Central memory CD8-positive, alpha-beta T cell (primary cell): ENCODE measurements around the gene POLR1D.

Source experiments
- ATAC-seq: fragments of 150-1000 bp; cut with Tn5 transposase; replicated peaks from 2 replicates; pipeline ENCODE4 v1.10.0; 2022; ENCODE audit warnings: mild to moderate bottlenecking, moderate FRiP score, moderate number of reproducible peaks; ENCODE audit not compliant: poor library complexity, severe bottlenecking; ENCODE audit errors: extremely low read depth
- DNase-seq, 2 donors: peaks; one replicate each; pipeline ENCODE4 v3.0.0; 2021; ENCODE audit warnings: low spot score in 2 of 2
- H3K27ac Mint-ChIP-seq: one replicate; pipeline ENCODE4 v1.8.0; 2022; ENCODE audit warnings: low read depth, mild to moderate bottlenecking, moderate library complexity, mixed read lengths
- H3K27me3 Mint-ChIP-seq: one replicate; pipeline ENCODE4 v1.8.0; 2022; ENCODE audit warnings: mixed read lengths
- H3K36me3 Mint-ChIP-seq: one replicate; pipeline ENCODE4 v1.8.0; 2022; ENCODE audit warnings: mild to moderate bottlenecking, moderate library complexity, mixed read lengths; ENCODE audit not compliant: insufficient read depth
- H3K4me1 Mint-ChIP-seq: one replicate; pipeline ENCODE4 v1.8.0; 2022; ENCODE audit warnings: mixed read lengths
- H3K4me3 Mint-ChIP-seq: one replicate; pipeline ENCODE4 v1.8.0; 2022; ENCODE audit warnings: mild to moderate bottlenecking, moderate library complexity, mixed read lengths
- H3K9me3 Mint-ChIP-seq: one replicate; pipeline ENCODE4 v1.8.0; 2022; ENCODE audit warnings: mixed read lengths

POLR1D gene

GRCh38 chr13:27599096-27599495 lies 22.6 kb upstream of the POLR1D start:
- Mint-ChIP-seq H3K36me3 (no peaks in the 10 kb centered on the region), H3K27ac (no peak overlapping the region), H3K9me3 (no peaks in the 10 kb centered on the region), H3K4me3 (no peak overlapping the region), H3K27me3 (no peaks in the 10 kb centered on the region), H3K4me1 (peaks cover 10% of the 10 kb centered on the region)
- DNase-seq (no peak), ATAC-seq (no peak)

- no peak for ATAC-seq
Measured at GRCh38 chr13:27599845-27600553, 21.7 kb upstream of the POLR1D start.

DNA sequence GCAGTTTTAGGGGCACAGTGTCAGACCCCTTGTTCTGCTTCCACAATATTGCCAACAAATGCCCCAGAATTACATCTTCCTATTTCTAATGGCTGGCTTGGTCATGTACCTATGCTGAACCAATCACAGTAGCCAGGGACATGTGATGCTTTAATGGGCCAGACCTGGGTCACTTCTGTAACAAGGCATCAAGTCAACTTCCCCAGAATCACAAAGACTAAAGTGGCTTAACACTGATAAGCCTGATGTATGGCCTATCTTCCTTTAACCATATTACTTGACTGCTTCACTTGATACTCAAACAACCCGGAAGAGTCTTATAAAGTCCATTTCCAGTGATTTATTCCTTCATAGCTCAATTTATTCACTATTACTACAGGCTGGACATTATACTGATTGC lies 21.0 kb upstream of the POLR1D start:
- ATAC-seq: no peak
- no peak overlapping the region for H3K27ac Mint-ChIP-seq

More at GRCh38 chr13:27599845-27600553, 21.7 kb upstream of the POLR1D start:
- Mint-ChIP-seq H3K27me3 (no peaks in the 10 kb centered on the region), H3K4me1 (peaks cover 16% of the 10 kb centered on the region), H3K27ac (no peak overlapping the region), H3K9me3 (no peaks in the 10 kb centered on the region), H3K36me3 (no peaks in the 10 kb centered on the region), H3K4me3 (no peak overlapping the region)
- DNase-seq: no peak

DNA sequence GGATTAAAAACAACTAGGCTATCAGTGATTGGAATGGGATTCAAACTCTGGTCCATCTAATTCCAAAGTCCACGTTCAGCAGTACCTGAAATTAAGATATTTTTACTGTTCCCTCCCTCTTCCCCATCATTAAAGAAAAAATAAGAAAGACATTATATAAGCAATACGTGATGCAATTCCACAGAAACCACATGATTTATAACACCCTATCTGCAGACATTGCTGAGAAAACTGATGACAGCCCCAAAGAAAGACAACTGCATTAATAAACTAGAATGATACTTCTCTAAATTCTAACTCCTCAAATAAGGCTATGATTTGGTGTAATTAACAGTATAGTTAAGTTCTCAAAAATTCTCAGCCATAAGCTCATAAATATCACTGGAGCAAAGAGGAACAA lies 20.5 kb upstream of the POLR1D start:
- Mint-ChIP-seq H3K27me3 (no peaks in the 10 kb centered on the region), H3K27ac (no peak overlapping the region), H3K4me3 (no peak overlapping the region), H3K4me1 (peaks cover 18% of the 10 kb centered on the region), H3K36me3 (no peaks in the 10 kb centered on the region), H3K9me3 (no peaks in the 10 kb centered on the region)
- ATAC-seq: no peak
- DNase-seq: no peak

More for the DNA sequence above, 21.0 kb upstream of the POLR1D start:
- Mint-ChIP-seq H3K4me1 (peaks cover 18% of the 10 kb centered on the region), H3K4me3 (no peak overlapping the region), H3K27me3 (no peaks in the 10 kb centered on the region), H3K9me3 (no peaks in the 10 kb centered on the region), H3K36me3 (no peaks in the 10 kb centered on the region)
- DNase-seq: no peak

DNA sequence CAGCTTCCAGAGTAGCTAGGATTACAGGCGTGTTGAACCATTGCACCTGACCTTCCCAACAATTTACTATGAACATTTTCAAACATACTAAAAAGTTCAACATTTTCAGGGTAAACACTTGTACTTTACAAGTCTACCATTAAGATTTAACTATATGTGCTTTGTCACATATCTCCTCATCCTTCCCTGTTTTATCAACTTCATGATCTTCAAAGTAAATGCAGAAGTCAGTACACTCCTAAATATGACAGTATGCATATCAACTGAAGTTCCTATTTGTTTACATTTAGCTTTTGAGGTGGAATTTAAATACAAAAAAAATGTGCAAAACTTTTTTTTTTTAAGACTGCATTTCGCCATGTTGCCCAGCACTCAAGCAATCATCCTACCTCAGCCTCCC lies 19.9 kb upstream of the POLR1D start:
- H3K27me3 Mint-ChIP-seq: no peaks in the 10 kb centered on the region
- no peak overlapping the region for H3K27ac Mint-ChIP-seq
- H3K4me3 Mint-ChIP-seq: no peak overlapping the region

DNA sequence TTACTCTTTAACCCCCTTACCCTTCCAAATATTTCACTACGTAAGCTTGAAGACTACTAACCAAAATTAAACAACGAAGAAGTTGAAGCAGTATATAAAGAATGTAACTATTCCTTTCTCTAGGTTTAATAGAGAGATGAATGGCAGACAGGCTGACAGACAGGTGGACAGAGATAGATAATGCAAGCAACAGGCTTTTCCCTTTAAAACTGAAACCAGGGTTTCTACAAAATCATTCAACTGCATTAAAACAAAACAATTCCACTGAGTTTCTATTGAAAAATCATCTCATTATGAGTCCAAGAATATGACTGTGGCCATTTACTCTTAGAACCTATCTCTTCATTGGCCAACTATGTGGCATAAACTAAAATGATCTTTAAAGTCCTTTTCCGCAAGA lies 16.6 kb upstream of the POLR1D start:
- Mint-ChIP-seq H3K4me1 (peaks cover 30% of the 10 kb centered on the region), H3K27ac (no peak overlapping the region), H3K4me3 (no peak overlapping the region), H3K36me3 (no peaks in the 10 kb centered on the region), H3K27me3 (no peaks in the 10 kb centered on the region), H3K9me3 (no peaks in the 10 kb centered on the region)
- no peak for DNase-seq
- no peak for ATAC-seq

More for the DNA sequence above, 19.9 kb upstream of the POLR1D start:
- DNase-seq (no peak), ATAC-seq (no peak)
- no peaks in the 10 kb centered on the region for H3K9me3 Mint-ChIP-seq
- peaks cover 18% of the 10 kb centered on the region for H3K4me1 Mint-ChIP-seq
- H3K36me3 Mint-ChIP-seq: no peaks in the 10 kb centered on the region

DNA sequence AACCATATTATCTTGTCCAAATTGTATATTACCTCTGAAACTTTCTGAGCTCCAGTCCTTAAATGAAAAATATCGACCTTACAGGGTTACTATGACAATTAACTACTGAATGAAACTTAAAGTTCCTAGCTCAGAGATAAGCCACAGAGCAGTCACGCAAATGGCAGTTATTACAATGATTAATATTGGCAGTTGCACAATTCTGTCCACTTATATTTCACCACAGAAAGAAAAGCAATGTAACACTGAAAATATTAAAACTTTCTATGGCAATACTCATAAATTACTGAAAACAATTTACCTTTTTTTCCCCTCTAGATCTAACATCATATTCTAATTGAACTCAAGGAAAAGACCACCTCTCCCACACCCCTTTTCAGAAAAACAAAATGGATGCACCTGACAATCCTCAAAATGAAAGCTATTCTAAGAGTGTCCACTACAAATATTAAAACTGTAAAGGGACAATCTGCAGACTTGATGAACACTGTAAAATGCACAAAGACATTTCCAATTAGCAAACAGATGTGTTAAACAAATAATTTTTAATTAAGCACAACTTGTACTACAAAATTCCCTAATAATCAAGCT lies 16.0 kb upstream of the POLR1D start:
- no peaks in the 10 kb centered on the region for H3K9me3 Mint-ChIP-seq
- no peak overlapping the region for H3K27ac Mint-ChIP-seq
- no peaks in the 10 kb centered on the region for H3K36me3 Mint-ChIP-seq
- ATAC-seq: no peak
- H3K4me3 Mint-ChIP-seq: no peak overlapping the region
- peaks cover 35% of the 10 kb centered on the region for H3K4me1 Mint-ChIP-seq
- DNase-seq: no peak
- no peaks in the 10 kb centered on the region for H3K27me3 Mint-ChIP-seq

- no peak overlapping the region for H3K27ac Mint-ChIP-seq
- no peak overlapping the region for H3K4me3 Mint-ChIP-seq
- H3K4me1 Mint-ChIP-seq: peaks cover 43% of the 10 kb centered on the region
- DNase-seq: no peak
- no peaks in the 10 kb centered on the region for H3K9me3 Mint-ChIP-seq
- ATAC-seq: no peak
- no peaks in the 10 kb centered on the region for H3K36me3 Mint-ChIP-seq
- H3K27me3 Mint-ChIP-seq: no peaks in the 10 kb centered on the region
Measured at GRCh38 chr13:27607125-27607524, 14.6 kb upstream of the POLR1D start.

- DNase-seq (no peak), ATAC-seq (no peak)
- peaks cover 2% of the 10 kb centered on the region for H3K36me3 Mint-ChIP-seq
- H3K4me1 Mint-ChIP-seq: peaks cover 44% of the 10 kb centered on the region
- no peaks in the 10 kb centered on the region for H3K9me3 Mint-ChIP-seq
- no peak overlapping the region for H3K27ac Mint-ChIP-seq
- no peak overlapping the region for H3K4me3 Mint-ChIP-seq
- H3K27me3 Mint-ChIP-seq: no peaks in the 10 kb centered on the region
Measured at GRCh38 chr13:27613628-27614027, 8.1 kb upstream of the POLR1D start.

GRCh38 chr13:27617881-27618321 lies 3.8 kb upstream of the POLR1D start:
- ATAC-seq: no peak
- Mint-ChIP-seq H3K27me3 (no peaks in the 10 kb centered on the region), H3K4me3 (no peak overlapping the region), H3K36me3 (peaks cover 10% of the 10 kb centered on the region), H3K9me3 (no peaks in the 10 kb centered on the region), H3K27ac (no peak overlapping the region), H3K4me1 (peaks cover 37% of the 10 kb centered on the region)
- no peak for DNase-seq

GRCh38 chr13:27619093-27619727 lies 2.5 kb upstream of the POLR1D start:
- H3K36me3 Mint-ChIP-seq: peaks cover 11% of the 10 kb centered on the region
- no peak for ATAC-seq

GRCh38 chr13:27619728-27620376 lies 1.8 kb upstream of the POLR1D start:
- Mint-ChIP-seq H3K4me3 (peak overlapping the region; percentile 83), H3K27me3 (no peaks in the 10 kb centered on the region), H3K4me1 (peaks cover 48% of the 10 kb centered on the region), H3K27ac (peak overlapping the region; percentile 79), H3K36me3 (peaks cover 13% of the 10 kb centered on the region), H3K9me3 (no peaks in the 10 kb centered on the region)
- peak; percentile 5 for ATAC-seq
- no peak for DNase-seq

More at GRCh38 chr13:27619093-27619727, 2.5 kb upstream of the POLR1D start:
- H3K27ac Mint-ChIP-seq: peak overlapping the region; percentile 79
- H3K4me3 Mint-ChIP-seq: peak overlapping the region; percentile 83
- H3K9me3 Mint-ChIP-seq: no peaks in the 10 kb centered on the region
- no peaks in the 10 kb centered on the region for H3K27me3 Mint-ChIP-seq
- peaks cover 44% of the 10 kb centered on the region for H3K4me1 Mint-ChIP-seq
- DNase-seq: no peak
